HCT116 (cell line): ENCODE measurements around the gene SEMA3E.

ENCODE experiments used
- CEBPB ChIP-seq: IDR thresholded peaks from 2 replicates; pipeline ENCODE4 v1.6.1; 2012; ENCODE audit warnings: low read depth
- EZH2 ChIP-seq: fragments of 200-600 bp; sonication (generic); IDR thresholded peaks from 2 replicates; pipeline ENCODE4 v1.6.1; 2017; ENCODE audit warnings: antibody characterized with exemption, mixed run types
- JUND ChIP-seq: IDR thresholded peaks from 2 replicates; pipeline ENCODE4 v1.6.1; 2012
- SIN3A ChIP-seq: IDR thresholded peaks from 2 replicates; pipeline ENCODE4 v1.6.1; 2012; ENCODE audit warnings: low read depth
- TCF7L2 ChIP-seq: IDR thresholded peaks from 2 replicates; pipeline ENCODE4 v1.7.0; 2011; ENCODE audit warnings: borderline replicate concordance, inconsistent platforms; ENCODE audit not compliant: insufficient read depth, insufficient read length; ENCODE audit errors: extremely low read depth
- TF ChIP-seq, protein P1 (sequence below), 3 experiments: fragments of 200-600 bp in 1 of 3; sonication (generic) in 1 of 3; IDR thresholded peaks in 2 of 3; conservative IDR thresholded peaks in 1 of 3; 2 replicates each; pipeline ENCODE4 v1.5.1; 2012 to 2017; ENCODE audit warnings: low read depth in 2 of 3, low read length in 2 of 3, antibody characterized with exemption in 1 of 3, borderline replicate concordance in 1 of 3, control low read depth in 1 of 3, mild to moderate bottlenecking in 1 of 3, mixed read lengths in 1 of 3, mixed run types in 1 of 3, moderate library complexity in 1 of 3; ENCODE audit not compliant: insufficient read depth in 1 of 3

DNA sequence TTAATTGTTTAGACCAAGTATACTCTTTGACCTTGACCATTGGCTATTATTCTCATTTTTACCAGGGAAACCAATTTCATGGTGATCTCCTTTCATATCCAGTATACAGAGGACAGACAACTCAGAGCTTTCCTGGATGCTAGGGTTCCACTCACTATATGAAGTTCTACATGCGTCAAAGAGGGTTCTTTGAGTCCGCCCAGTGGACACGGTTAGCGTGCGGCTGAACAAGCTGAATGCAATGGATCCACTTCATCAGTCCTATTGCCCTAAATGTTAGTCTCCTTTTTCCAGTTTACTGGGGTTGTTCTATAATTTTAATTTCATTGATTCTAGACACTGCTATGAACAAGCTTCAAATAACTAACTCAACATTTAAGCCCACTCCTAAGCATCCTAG is 323.9 kb downstream of the SEMA3E start:
- TF ChIP-seq, protein P1, sequence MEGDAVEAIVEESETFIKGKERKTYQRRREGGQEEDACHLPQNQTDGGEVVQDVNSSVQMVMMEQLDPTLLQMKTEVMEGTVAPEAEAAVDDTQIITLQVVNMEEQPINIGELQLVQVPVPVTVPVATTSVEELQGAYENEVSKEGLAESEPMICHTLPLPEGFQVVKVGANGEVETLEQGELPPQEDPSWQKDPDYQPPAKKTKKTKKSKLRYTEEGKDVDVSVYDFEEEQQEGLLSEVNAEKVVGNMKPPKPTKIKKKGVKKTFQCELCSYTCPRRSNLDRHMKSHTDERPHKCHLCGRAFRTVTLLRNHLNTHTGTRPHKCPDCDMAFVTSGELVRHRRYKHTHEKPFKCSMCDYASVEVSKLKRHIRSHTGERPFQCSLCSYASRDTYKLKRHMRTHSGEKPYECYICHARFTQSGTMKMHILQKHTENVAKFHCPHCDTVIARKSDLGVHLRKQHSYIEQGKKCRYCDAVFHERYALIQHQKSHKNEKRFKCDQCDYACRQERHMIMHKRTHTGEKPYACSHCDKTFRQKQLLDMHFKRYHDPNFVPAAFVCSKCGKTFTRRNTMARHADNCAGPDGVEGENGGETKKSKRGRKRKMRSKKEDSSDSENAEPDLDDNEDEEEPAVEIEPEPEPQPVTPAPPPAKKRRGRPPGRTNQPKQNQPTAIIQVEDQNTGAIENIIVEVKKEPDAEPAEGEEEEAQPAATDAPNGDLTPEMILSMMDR (IDR thresholded peaks at IDR 0.05 in 2 of 3, conservative IDR thresholded peaks at IDR 0.05 in 1 of 3; ENCODE audit: borderline replicate concordance in 1 of 3, insufficient read depth in 1 of 3, low read depth in 2 of 3, low read length in 2 of 3), result peak in 2 of 3 experiments; percentile 24 to 40; a peak in 3 of 6 replicates
- TF ChIP-seq TCF7L2 (no peak), JUND (no peak), CEBPB (no peak), SIN3A (no peak), EZH2 (no peak)
